HEK293T (cell line): ENCODE measurements around the gene GNAL.

Experiments used
- CTCF ChIA-PET: fragments of 350-600 bp; formaldehyde crosslinking; extraction: SDS; loops from one replicate; lab custom pipeline; 2021; ENCODE audit warnings: antibody characterized with exemption, inconsistent platforms; lab: Yijun Ruan, JAX
- POLR2A ChIA-PET: fragments of 350-600 bp; formaldehyde crosslinking; extraction: SDS; loops from one replicate; lab custom pipeline; 2020; ENCODE audit warnings: antibody characterized with exemption, inconsistent platforms; lab: Yijun Ruan, JAX
- DNase-seq: peaks from one replicate; pipeline ENCODE4 v3.0.0; 2012; ENCODE audit warnings: mixed read lengths; ENCODE audit errors: extremely low spot score
- ARNT ChIP-seq: fragments of 450-650 bp; IDR thresholded peaks from 2 replicates; pipeline ENCODE4 v1.6.1; 2017; ENCODE audit warnings: mild to moderate bottlenecking
- BHLHE40 ChIP-seq: fragments of 450-650 bp; IDR thresholded peaks from 2 replicates; pipeline ENCODE4 v1.6.1; 2016; ENCODE audit warnings: mild to moderate bottlenecking, moderate library complexity, borderline replicate concordance
- CTBP1 ChIP-seq: fragments of 450-650 bp; IDR thresholded peaks from 2 replicates; pipeline ENCODE4 v1.6.1; 2016; ENCODE audit warnings: borderline replicate concordance
- ELF4 ChIP-seq: fragments of 450-650 bp; IDR thresholded peaks from 2 replicates; pipeline ENCODE4 v1.6.1; 2017; ENCODE audit warnings: antibody characterized with exemption
- FOXA1 ChIP-seq: fragments of 450-650 bp; IDR thresholded peaks from 2 replicates; pipeline ENCODE4 v1.6.1; 2016; ENCODE audit warnings: mild to moderate bottlenecking
- FOXK2 ChIP-seq: fragments of 450-650 bp; IDR thresholded peaks from 2 replicates; pipeline ENCODE4 v1.6.1; 2016; ENCODE audit warnings: mild to moderate bottlenecking
- FOXM1 ChIP-seq: fragments of 450-650 bp; IDR thresholded peaks from 2 replicates; pipeline ENCODE4 v1.6.1; 2017; ENCODE audit warnings: mild to moderate bottlenecking, borderline replicate concordance
- HDGF ChIP-seq: fragments of 450-650 bp; IDR thresholded peaks from 2 replicates; pipeline ENCODE4 v1.6.1; 2017; ENCODE audit warnings: antibody characterized with exemption, borderline replicate concordance
- L3MBTL2 ChIP-seq: fragments of 450-650 bp; conservative IDR thresholded peaks from 2 replicates; pipeline ENCODE4 v1.6.1; 2016; ENCODE audit warnings: mild to moderate bottlenecking
- LEF1 ChIP-seq: fragments of 450-650 bp; IDR thresholded peaks from 2 replicates; pipeline ENCODE4 v1.6.1; 2017; ENCODE audit warnings: mild to moderate bottlenecking, borderline replicate concordance
- NFRKB ChIP-seq: fragments of 450-650 bp; IDR thresholded peaks from 2 replicates; pipeline ENCODE4 v1.6.1; 2016; ENCODE audit warnings: mild to moderate bottlenecking, moderate library complexity
- SP1 ChIP-seq: fragments of 450-650 bp; IDR thresholded peaks from 2 replicates; pipeline ENCODE4 v1.6.1; 2017
- SUZ12 ChIP-seq: fragments of 450-650 bp; IDR thresholded peaks from 2 replicates; pipeline ENCODE4 v1.6.1; 2016; ENCODE audit warnings: mild to moderate bottlenecking
- TARDBP ChIP-seq: fragments of 450-650 bp; IDR thresholded peaks from 2 replicates; pipeline ENCODE4 v1.6.1; 2016
- ZNF384 ChIP-seq: fragments of 450-650 bp; IDR thresholded peaks from 2 replicates; pipeline ENCODE4 v1.6.1; 2016
- TF ChIP-seq, protein P1 (sequence below): fragments of 450-650 bp; IDR thresholded peaks from 2 replicates; pipeline ENCODE4 v1.6.1; 2016

The GNAL gene

DNA sequence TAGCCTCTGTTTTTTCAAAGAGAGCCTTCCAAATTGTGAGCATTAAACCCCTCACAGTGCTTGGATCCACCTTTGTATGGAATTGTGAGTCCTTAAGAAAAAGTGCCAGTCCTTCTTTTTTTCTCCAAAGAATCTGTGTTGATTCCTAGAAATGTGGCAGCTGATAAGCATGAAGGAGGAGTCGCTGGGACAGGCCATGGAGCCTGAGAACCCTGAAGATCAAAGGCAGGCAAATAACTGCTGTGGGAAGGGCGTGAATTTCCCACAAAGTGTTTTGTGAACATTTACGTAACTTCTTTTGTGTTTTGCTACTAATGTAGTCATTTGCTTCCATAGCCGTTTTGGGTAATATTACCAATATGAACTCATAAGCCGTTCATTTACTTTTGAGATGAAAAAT lies 134.5 kb downstream of the GNAL start:
- ChIA-PET CTCF (no interaction called here), POLR2A (no interaction called here)
- TF ChIP-seq CTBP1 (no peak), SP1 (no peak), L3MBTL2 (no peak), FOXA1 (no peak), SUZ12 (no peak), FOXK2 (no peak), ZNF384 (no peak), NFRKB (no peak), ARNT (no peak), LEF1 (no peak), BHLHE40 (no peak), FOXM1 (no peak)
- no peak for DNase-seq

DNA sequence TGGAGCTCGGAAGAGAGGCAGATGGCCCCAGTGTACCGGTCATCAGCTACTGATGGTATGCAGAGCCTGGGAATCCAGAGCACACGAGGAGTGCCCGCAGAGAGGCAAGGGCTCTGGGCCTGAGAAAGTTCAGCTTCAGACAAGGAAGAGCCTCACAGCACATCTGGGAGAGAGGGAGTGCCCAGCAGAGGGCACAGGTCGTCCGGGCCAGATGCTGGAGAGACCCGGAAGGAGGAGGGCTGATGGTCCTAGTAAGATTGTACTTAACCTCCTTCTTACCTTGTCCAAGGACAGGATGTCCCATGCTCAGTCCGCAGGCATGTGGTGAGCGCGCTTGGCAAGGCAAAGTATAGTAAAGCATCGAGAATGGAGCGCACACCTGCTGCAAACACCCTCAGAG lies 137.8 kb downstream of the GNAL start:
- ChIA-PET CTCF (interaction anchor here (0.6 kb wide), 1 partner anchor 37 kb away, joined by 3 read pairs; no protein-coding TSS in a partner anchor), POLR2A (no interaction called here)
- TF ChIP-seq HDGF (no peak), NFRKB (no peak), TARDBP (no peak), ARNT (no peak), FOXM1 (no peak), ELF4 (no peak), FOXA1 (no peak), FOXK2 (no peak), L3MBTL2 (no peak), SUZ12 (no peak)
- no peak for DNase-seq

DNA sequence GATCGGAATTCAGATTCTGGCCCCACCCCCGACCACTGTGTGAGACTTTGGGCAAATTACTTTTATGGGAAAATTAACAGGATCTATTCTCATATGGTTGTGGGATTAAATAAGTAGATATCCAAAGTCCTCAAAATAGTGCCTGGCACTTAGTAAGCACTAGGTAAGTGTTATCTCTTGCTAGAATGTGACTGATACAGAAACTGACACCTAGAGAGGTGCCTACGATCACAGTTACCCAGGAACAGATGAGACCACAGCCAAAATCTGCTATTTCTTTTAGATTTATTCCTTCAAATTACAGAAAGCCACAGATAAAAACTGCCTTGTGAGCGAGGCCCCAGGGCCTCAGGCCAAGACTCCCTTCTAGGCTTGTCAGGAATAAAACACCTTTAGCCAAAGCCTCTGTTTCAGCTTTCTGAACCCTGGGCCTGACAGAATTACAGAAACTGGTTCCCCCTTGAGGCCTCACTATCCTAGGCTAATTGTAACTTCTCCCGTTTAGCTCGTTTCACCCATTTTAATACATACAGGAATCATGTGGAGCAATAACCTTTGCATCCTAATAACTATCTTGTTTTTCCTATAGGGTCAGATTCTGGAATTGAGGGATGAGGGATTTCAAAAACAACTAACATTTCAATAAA lies 139.8 kb downstream of the GNAL start:
- ChIA-PET POLR2A (no interaction called here), CTCF (no interaction called here)
- DNase-seq, result no peak
- no peak for TF ChIP-seq SUZ12
- no peak for TF ChIP-seq HDGF
- TF ChIP-seq BHLHE40, result no peak
- TF ChIP-seq ELF4, result no peak
- TF ChIP-seq, protein P1, sequence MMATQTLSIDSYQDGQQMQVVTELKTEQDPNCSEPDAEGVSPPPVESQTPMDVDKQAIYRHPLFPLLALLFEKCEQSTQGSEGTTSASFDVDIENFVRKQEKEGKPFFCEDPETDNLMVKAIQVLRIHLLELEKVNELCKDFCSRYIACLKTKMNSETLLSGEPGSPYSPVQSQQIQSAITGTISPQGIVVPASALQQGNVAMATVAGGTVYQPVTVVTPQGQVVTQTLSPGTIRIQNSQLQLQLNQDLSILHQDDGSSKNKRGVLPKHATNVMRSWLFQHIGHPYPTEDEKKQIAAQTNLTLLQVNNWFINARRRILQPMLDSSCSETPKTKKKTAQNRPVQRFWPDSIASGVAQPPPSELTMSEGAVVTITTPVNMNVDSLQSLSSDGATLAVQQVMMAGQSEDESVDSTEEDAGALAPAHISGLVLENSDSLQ, result no peak
- TF ChIP-seq ZNF384, result no peak
- no peak for TF ChIP-seq FOXM1
- TF ChIP-seq TARDBP, result no peak
- no peak for TF ChIP-seq LEF1
- TF ChIP-seq NFRKB, result no peak
- no peak for TF ChIP-seq FOXA1
- no peak for TF ChIP-seq FOXK2
- TF ChIP-seq L3MBTL2, result no peak

DNA sequence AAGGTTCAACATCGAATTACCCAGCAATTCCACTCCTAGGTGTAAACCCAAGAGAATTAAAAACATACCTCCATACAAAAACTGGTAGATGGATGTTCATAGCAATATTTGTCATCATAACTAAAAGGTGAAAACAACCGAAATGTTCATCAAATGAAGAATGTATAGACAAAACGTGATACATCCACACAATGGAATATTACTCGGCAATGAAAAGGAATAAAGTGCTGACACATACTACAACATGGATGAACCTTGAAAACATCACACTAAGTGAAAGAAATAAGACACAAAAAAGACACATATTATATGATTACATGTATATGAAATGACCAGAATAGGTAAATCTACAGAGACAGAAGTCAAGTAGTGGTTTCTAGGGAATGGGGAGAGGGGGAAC lies 141.5 kb downstream of the GNAL start:
- CTCF ChIA-PET, result no interaction called here
- TF ChIP-seq ZNF384 (no peak), CTBP1 (no peak), NFRKB (no peak), FOXM1 (no peak), SUZ12 (no peak), ARNT (no peak), BHLHE40 (no peak), FOXK2 (no peak), FOXA1 (no peak), L3MBTL2 (no peak)
- POLR2A ChIA-PET, result no interaction called here
- DNase-seq, result no peak

DNA sequence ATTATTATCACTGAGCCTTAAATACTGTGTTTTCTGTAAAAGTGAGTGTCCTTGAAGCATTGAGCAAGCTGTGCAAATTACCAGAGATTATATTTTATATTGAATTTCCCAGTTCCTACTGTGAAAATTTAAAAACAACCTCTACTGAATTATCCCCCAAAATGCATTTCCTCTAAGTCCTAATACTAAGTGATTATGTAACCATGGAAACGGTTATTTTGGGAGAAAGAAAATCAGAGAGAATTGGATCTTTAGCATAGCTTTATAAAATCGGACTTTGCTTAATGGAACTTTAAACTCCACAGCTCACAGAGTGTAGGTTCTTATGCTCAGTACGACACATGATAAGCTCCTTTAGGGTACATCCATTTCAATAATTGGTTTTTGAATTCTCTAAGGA lies 142.9 kb downstream of the GNAL start:
- POLR2A ChIA-PET, result no interaction called here
- no peak for TF ChIP-seq FOXK2
- no peak for TF ChIP-seq ZNF384
- TF ChIP-seq BHLHE40, result no peak
- TF ChIP-seq TARDBP, result no peak
- TF ChIP-seq, protein P1, result no peak
- no peak for TF ChIP-seq FOXM1
- TF ChIP-seq NFRKB, result no peak
- no peak for TF ChIP-seq SUZ12
- no peak for TF ChIP-seq L3MBTL2
- DNase-seq, result no peak

DNA sequence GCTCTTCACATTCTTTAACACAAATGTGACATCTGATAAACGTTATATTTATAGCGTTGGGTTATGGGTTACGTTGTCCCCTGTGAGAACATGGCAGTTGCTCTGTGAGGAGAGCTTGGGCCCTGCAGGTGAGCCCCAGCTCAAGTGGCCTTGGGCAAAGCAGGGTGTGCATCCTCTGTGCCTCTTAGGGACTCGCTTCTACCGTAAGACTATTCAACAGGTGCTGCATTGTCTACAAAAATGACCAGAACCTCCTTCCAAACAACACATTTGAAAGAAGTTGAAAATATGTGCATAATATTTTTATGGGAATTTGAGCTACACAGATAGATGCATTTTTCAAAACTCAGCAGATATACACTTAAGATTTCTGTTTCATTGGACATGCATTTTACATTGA lies 145.7 kb downstream of the GNAL start:
- ChIA-PET CTCF (no interaction called here), POLR2A (no interaction called here)
- DNase-seq, result no peak
- no peak for TF ChIP-seq FOXA1
- no peak for TF ChIP-seq LEF1
- TF ChIP-seq ELF4, result no peak
- no peak for TF ChIP-seq NFRKB
- TF ChIP-seq ZNF384, result no peak
- no peak for TF ChIP-seq CTBP1
- no peak for TF ChIP-seq FOXM1
- TF ChIP-seq ARNT, result no peak
- no peak for TF ChIP-seq HDGF
- no peak for TF ChIP-seq FOXK2
- TF ChIP-seq SP1, result no peak

More for the DNA sequence above, 142.9 kb downstream of the GNAL start:
- CTCF ChIA-PET, result no interaction called here

DNA sequence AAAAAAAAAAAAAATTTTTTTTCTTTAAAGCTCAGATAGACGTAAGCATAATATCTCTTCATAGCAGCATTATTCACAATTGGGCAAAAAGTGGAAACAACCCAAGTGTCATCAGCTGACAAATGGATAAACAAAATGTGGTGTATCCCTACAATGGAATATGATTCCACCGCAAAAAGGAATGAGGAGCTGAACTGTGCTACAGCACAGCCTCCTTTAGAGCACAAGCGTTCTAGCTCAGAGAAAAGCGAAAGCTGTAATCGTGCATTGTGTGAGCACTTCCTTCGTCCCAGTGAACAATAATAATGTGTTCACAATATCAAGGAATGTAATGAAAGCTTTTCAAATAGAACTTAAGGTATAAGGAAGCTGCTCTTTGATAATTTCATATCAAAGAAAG lies 150.5 kb downstream of the GNAL start:
- ChIA-PET CTCF (no interaction called here), POLR2A (interaction anchor here (0.9 kb wide), 1 partner anchor 11 kb away, joined by 3 read pairs; no protein-coding TSS in a partner anchor)
- TF ChIP-seq LEF1 (no peak), L3MBTL2 (no peak), HDGF (no peak)
- TF ChIP-seq, protein P1, result no peak
- no peak for DNase-seq
